WTC11 (cell line): ENCODE results near the gene TEX51.

Experiments
- AFF4 ChIP-seq: sonication (generic); formaldehyde crosslinking; IDR thresholded peaks from 2 replicates; pipeline ENCODE4 v1.8.1; 2023; ENCODE audit warnings: mild to moderate bottlenecking, missing genetic modification reagents, borderline replicate concordance
- CTCF ChIP-seq: fragments of 200-600 bp; IDR thresholded peaks from 2 replicates; pipeline ENCODE4 v1.8.0; 2022; ENCODE audit warnings: antibody characterized with exemption
- FOXJ3 ChIP-seq: sonication (generic); formaldehyde crosslinking; IDR thresholded peaks from 2 replicates; pipeline ENCODE4 v1.9.0; 2021; ENCODE audit warnings: missing genetic modification reagents, mild to moderate bottlenecking, borderline replicate concordance
- MYBL2 ChIP-seq: sonication (generic); formaldehyde crosslinking; IDR thresholded peaks from 2 replicates; pipeline ENCODE4 v1.8.1; 2023; ENCODE audit warnings: mild to moderate bottlenecking, moderate library complexity, missing genetic modification reagents
- NFATC4 ChIP-seq: fragments of 250-450 bp; sonication (Bioruptor Pico); IDR thresholded peaks from 2 replicates; pipeline ENCODE4 v1.9.0; 2021; ENCODE audit warnings: mild to moderate bottlenecking
- NFE2L1 ChIP-seq: sonication (generic); formaldehyde crosslinking; IDR thresholded peaks from 2 replicates; pipeline ENCODE4 v1.8.1; 2023; ENCODE audit warnings: missing genetic modification reagents
- SMAD3 ChIP-seq: sonication (generic); formaldehyde crosslinking; IDR thresholded peaks from 2 replicates; pipeline ENCODE4 v1.8.0; 2022; ENCODE audit warnings: missing genetic modification reagents, mild to moderate bottlenecking, borderline replicate concordance
- SP1 ChIP-seq: sonication (generic); formaldehyde crosslinking; conservative IDR thresholded peaks from 2 replicates; pipeline ENCODE4 v1.8.1; 2022; ENCODE audit warnings: missing genetic modification reagents
- TP53 ChIP-seq: sonication (generic); formaldehyde crosslinking; IDR thresholded peaks from 2 replicates; pipeline ENCODE4 v1.8.1; 2023; ENCODE audit warnings: mild to moderate bottlenecking, missing genetic modification reagents
- ZBTB21 ChIP-seq: sonication (generic); formaldehyde crosslinking; IDR thresholded peaks from 2 replicates; pipeline ENCODE4 v1.8.1; 2023; ENCODE audit warnings: mild to moderate bottlenecking, missing genetic modification reagents, borderline replicate concordance
- ZNF121 ChIP-seq: sonication (generic); formaldehyde crosslinking; IDR thresholded peaks from 2 replicates; pipeline ENCODE4 v1.8.0; 2023; ENCODE audit warnings: missing genetic modification reagents
- ZNF232 ChIP-seq: sonication (generic); formaldehyde crosslinking; IDR thresholded peaks from 2 replicates; pipeline ENCODE4 v1.8.0; 2022; ENCODE audit warnings: mild to moderate bottlenecking, missing genetic modification reagents
- TF ChIP-seq, protein P1 (sequence below): sonication (generic); formaldehyde crosslinking; IDR thresholded peaks from 2 replicates; pipeline ENCODE4 v1.8.1; 2023; ENCODE audit warnings: mild to moderate bottlenecking, missing genetic modification reagents, moderate library complexity

DNA sequence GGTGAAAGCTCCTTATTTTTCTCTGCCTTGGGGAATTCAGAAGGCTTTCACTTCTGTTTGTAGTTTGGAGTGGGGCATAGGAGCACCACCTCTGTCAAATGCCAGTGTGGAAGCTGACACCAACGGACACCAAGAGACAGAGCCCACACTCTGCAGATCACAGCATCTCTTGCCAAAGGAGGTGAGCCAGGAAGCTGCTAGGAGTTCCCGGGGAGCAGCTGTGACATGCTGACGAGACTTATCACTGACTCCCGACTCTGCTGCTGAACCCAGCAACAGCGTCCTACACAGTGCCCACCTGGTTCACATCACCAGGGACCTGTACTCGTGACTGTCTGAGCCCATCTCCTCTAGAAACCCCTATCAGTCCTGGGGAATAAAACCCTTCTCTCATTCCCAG, 8.1 kb downstream of the TEX51 start:
- TF ChIP-seq CTCF (no peak), AFF4 (CRISPR knock-in tag) (no peak), SMAD3 (CRISPR knock-in tag) (no peak), ZBTB21 (CRISPR knock-in tag) (no peak), TP53 (CRISPR knock-in tag) (no peak), FOXJ3 (CRISPR knock-in tag) (no peak), NFATC4 (no peak), ZNF121 (CRISPR knock-in tag) (no peak), SP1 (CRISPR knock-in tag) (no peak), MYBL2 (CRISPR knock-in tag) (no peak), NFE2L1 (CRISPR knock-in tag) (no peak), ZNF232 (CRISPR knock-in tag) (no peak)
- TF ChIP-seq, protein P1, sequence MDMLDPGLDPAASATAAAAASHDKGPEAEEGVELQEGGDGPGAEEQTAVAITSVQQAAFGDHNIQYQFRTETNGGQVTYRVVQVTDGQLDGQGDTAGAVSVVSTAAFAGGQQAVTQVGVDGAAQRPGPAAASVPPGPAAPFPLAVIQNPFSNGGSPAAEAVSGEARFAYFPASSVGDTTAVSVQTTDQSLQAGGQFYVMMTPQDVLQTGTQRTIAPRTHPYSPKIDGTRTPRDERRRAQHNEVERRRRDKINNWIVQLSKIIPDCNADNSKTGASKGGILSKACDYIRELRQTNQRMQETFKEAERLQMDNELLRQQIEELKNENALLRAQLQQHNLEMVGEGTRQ (CRISPR knock-in tag), result no peak
